Caco-2 (cell line): ENCODE data around the gene ADAM17. TPM values are rescaled to one million over a fixed set of nuclear protein-coding genes. Genes with fewer than 3 reads are reported as not detected.

Experiments used
- BruUV-seq: library from RNA; stranded (reverse); fragments of 400-500 nt; replicated peaks from 2 replicates; lab custom pipeline; 2021; lab: Mats Ljungman, UMichigan
- CTCF ChIA-PET: fragments of 300-600 bp; sonication (Branson Sonifier 250); formaldehyde crosslinking; loops from one replicate; lab custom pipeline; 2022; ENCODE audit warnings: antibody characterized with exemption; lab: Charles Lee
- POLR2A ChIA-PET: fragments of 300-600 bp; sonication (Branson Sonifier 250); formaldehyde crosslinking; loops from one replicate; lab custom pipeline; 2022; ENCODE audit warnings: antibody characterized with exemption; lab: Charles Lee
- DNase-seq, 2 experiments: peaks; one replicate each; pipeline versions ENCODE4 v3.0.0 to v3.0.0-alpha.2; 2020 to 2022
- H3K27me3 ChIP-seq: replicated peaks from 2 replicates; pipeline ENCODE4 v1.6.0; 2011; ENCODE audit warnings: low read length; ENCODE audit not compliant: control insufficient read depth, insufficient read depth
- H3K36me3 ChIP-seq: 2 replicates; pipeline ENCODE4 v1.5.1; 2011; ENCODE audit warnings: low read length; ENCODE audit not compliant: control insufficient read depth, insufficient read depth
- H3K4me1 ChIP-seq: fragments of 250-450 bp; sonication (Bioruptor Pico); 2 replicates; pipeline ENCODE4 v1.5.1; 2020; ENCODE audit warnings: mild to moderate bottlenecking
- H3K4me3 ChIP-seq: 2 replicates; pipeline ENCODE4 v1.5.1; 2011; ENCODE audit warnings: low read depth, mild to moderate bottlenecking, control low read depth, low read length
- H3K9me3 ChIP-seq: fragments of 250-450 bp; sonication (Bioruptor Pico); 2 replicates; pipeline ENCODE4 v1.5.1; 2020; ENCODE audit warnings: mild to moderate bottlenecking, moderate library complexity
- H3K27ac Mint-ChIP-seq: one replicate; pipeline ENCODE4 v1.8.0; 2022; ENCODE audit warnings: mixed read lengths; ENCODE audit not compliant: unreplicated experiment
- H3K27me3 Mint-ChIP-seq: one replicate; pipeline ENCODE4 v1.8.0; 2022; ENCODE audit warnings: mixed read lengths; ENCODE audit not compliant: insufficient read depth, unreplicated experiment
- H3K36me3 Mint-ChIP-seq: one replicate; pipeline ENCODE4 v1.8.0; 2022; ENCODE audit warnings: mild to moderate bottlenecking, mixed read lengths; ENCODE audit not compliant: insufficient read depth, unreplicated experiment
- H3K4me1 Mint-ChIP-seq: one replicate; pipeline ENCODE4 v1.8.0; 2022; ENCODE audit warnings: low read depth, mixed read lengths; ENCODE audit not compliant: unreplicated experiment
- H3K4me3 Mint-ChIP-seq: one replicate; pipeline ENCODE4 v1.8.0; 2022; ENCODE audit warnings: mild to moderate bottlenecking, moderate library complexity, mixed read lengths; ENCODE audit not compliant: unreplicated experiment
- H3K9me3 Mint-ChIP-seq: one replicate; pipeline ENCODE4 v1.8.0; 2022; ENCODE audit warnings: mixed read lengths; ENCODE audit not compliant: unreplicated experiment
- CTCF ChIP-seq, 2 experiments: fragments of 200-600 bp in 1 of 2; IDR thresholded peaks; 1 replicate in 1 of 2; 2 replicates in 1 of 2; pipeline versions ENCODE4 v1.5.1 to v1.8.0; 2011 to 2022; ENCODE audit warnings: antibody characterized with exemption in 1 of 2, control low read depth in 1 of 2, inconsistent platforms in 1 of 2, low read depth in 1 of 2, low read length in 1 of 2, mild to moderate bottlenecking in 1 of 2, moderate library complexity in 1 of 2; ENCODE audit not compliant: insufficient read depth in 1 of 2, severe bottlenecking in 1 of 2, unreplicated experiment in 1 of 2
- intact Hi-C: fragments of 100-400 bp; cut with micrococcal nuclease; formaldehyde crosslinking; loops from one replicate; pipeline ENCODE4 v1.10.0; 2022; ENCODE audit not compliant: unreplicated experiment
- total RNA-seq: library from RNA; stranded (reverse); gene quantifications from 2 replicates; pipeline ENCODE4 v1.2.3, GENCODE V29; 2022

The ADAM17 gene
- total RNA-seq, 1 experiment from 2014 or later, result 40.5 TPM

DNA sequence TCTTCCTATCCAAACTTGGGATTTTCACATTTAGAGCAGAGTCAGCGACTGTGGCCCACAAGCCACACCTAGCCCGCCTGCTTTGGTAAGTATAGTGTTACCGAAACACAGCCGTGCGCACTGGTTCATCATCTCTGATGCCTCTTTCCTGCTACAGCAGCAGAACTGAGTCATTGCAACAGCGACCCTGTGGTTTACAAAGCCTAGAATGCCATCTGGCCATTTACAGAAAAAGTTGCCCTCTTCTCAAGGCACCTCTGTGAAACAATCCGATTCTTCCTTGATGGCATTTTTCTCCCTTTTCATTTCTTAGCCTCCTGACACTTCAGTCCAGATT, 92.0 kb downstream of the ADAM17 start:
- Histone ChIP-seq H3K4me1 (no peaks in the 10 kb centered on the region), H3K9me3 (no peaks in the 10 kb centered on the region), H3K36me3 (no peaks in the 10 kb centered on the region; the same call in 1 of the 2 replicates), H3K27me3 (no peaks in the 10 kb centered on the region), H3K4me3 (no peak overlapping the region)
- intact Hi-C loops, result no loop called here
- H3K27ac Mint-ChIP-seq, result no peak overlapping the region
- H3K4me3 Mint-ChIP-seq, result no peak overlapping the region
- peaks cover 43% of the 10 kb centered on the region for H3K36me3 Mint-ChIP-seq
- BruUV-seq, result no TSS peak
- CTCF ChIA-PET, result no interaction called here
- TF ChIP-seq CTCF (IDR thresholded peaks at IDR 0.05; ENCODE audit: insufficient read depth in 1 of 2, low read depth in 1 of 2, low read length in 1 of 2, severe bottlenecking in 1 of 2, unreplicated experiment in 1 of 2), result no peak
- H3K27me3 Mint-ChIP-seq, result no peaks in the 10 kb centered on the region
- POLR2A ChIA-PET, result no interaction called here
- no peaks in the 10 kb centered on the region for H3K9me3 Mint-ChIP-seq
- H3K4me1 Mint-ChIP-seq, result no peaks in the 10 kb centered on the region
- DNase-seq, result no peak

GRCh38 chr2:9462886-9463697, 92.5 kb downstream of the ADAM17 start:
- ChIA-PET CTCF (no interaction called here), POLR2A (no interaction called here)
- H3K27me3 ChIP-seq, result no peaks in the 10 kb centered on the region
- no peak for DNase-seq
- H3K27ac Mint-ChIP-seq, result peak overlapping the region; percentile 65
- H3K36me3 ChIP-seq, result no peaks in the 10 kb centered on the region; the same call in 1 of the 2 replicates
- H3K4me3 Mint-ChIP-seq, result no peak overlapping the region
- no peak overlapping the region for H3K4me3 ChIP-seq
- intact Hi-C loops, result no loop called here
- H3K4me1 Mint-ChIP-seq, result no peaks in the 10 kb centered on the region
- no peaks in the 10 kb centered on the region for H3K9me3 ChIP-seq
- H3K9me3 Mint-ChIP-seq, result no peaks in the 10 kb centered on the region
- H3K36me3 Mint-ChIP-seq, result peaks cover 47% of the 10 kb centered on the region
- no TSS peak for BruUV-seq
- H3K4me1 ChIP-seq, result no peaks in the 10 kb centered on the region
- H3K27me3 Mint-ChIP-seq, result no peaks in the 10 kb centered on the region
- TF ChIP-seq CTCF (IDR thresholded peaks at IDR 0.05; ENCODE audit: insufficient read depth in 1 of 2, low read depth in 1 of 2, low read length in 1 of 2, severe bottlenecking in 1 of 2, unreplicated experiment in 1 of 2), result no peak

DNA sequence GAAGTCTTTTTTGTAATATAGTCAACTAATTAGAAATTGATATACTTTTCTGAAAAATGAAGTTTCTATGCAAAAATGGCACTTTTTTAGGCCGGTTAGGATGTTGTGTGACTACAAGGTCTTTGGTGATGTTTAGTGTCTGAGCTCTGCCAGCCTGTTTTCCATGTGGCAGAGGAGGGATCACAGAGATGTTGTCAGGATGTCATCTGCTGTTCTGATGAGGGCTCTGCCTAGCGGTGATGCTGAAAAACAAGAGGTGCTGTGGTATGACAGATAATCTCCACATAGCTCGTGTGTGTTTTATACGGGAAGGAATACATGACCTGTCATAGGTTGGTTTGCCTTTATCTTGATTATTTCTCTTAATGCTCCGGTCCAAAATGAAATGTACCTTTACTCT, 93.3 kb downstream of the ADAM17 start:
- H3K4me1 Mint-ChIP-seq, result no peaks in the 10 kb centered on the region
- no peak for DNase-seq
- H3K27me3 Mint-ChIP-seq, result no peaks in the 10 kb centered on the region
- peaks cover 53% of the 10 kb centered on the region for H3K36me3 Mint-ChIP-seq
- Histone ChIP-seq H3K4me3 (no peak overlapping the region), H3K36me3 (no peaks in the 10 kb centered on the region; the same call in 1 of the 2 replicates), H3K27me3 (no peaks in the 10 kb centered on the region), H3K4me1 (no peaks in the 10 kb centered on the region), H3K9me3 (no peaks in the 10 kb centered on the region)
- H3K9me3 Mint-ChIP-seq, result no peaks in the 10 kb centered on the region
- intact Hi-C loops, result no loop called here
- no peak overlapping the region for H3K4me3 Mint-ChIP-seq
- ChIA-PET CTCF (no interaction called here), POLR2A (no interaction called here)
- no peak for TF ChIP-seq CTCF (IDR thresholded peaks at IDR 0.05; ENCODE audit: insufficient read depth in 1 of 2, low read depth in 1 of 2, low read length in 1 of 2, severe bottlenecking in 1 of 2, unreplicated experiment in 1 of 2)
- BruUV-seq, result no TSS peak
- no peak overlapping the region for H3K27ac Mint-ChIP-seq
